Adrenal gland (tissue), 12 donors: Measurements from ENCODE around the gene CACNA1G. TPM values are rescaled to one million over a fixed set of nuclear protein-coding genes. Genes with fewer than 3 reads are reported as not detected.
A peak's percentile ranks its signal among the peaks of the same experiment; 100 is the strongest.

ENCODE experiments used
- DNase-seq, 7 donors: peaks; one replicate each; pipeline ENCODE4 v3.0.0-alpha.2; 2019 to 2020
- H3K27ac ChIP-seq, 5 donors: fragments of 200-600 bp; sonication (generic) in 4 of 5; 1 replicate in 3 of 5; 2 replicates in 2 of 5; pipeline versions ENCODE4 v1.5.1 to v1.8.0; 2016 to 2020; ENCODE audit warnings: mild to moderate bottlenecking in 1 of 5
- H3K27me3 ChIP-seq: fragments of 200-600 bp; 2 replicates; pipeline ENCODE4 v1.8.0; 2021
- H3K36me3 ChIP-seq, 2 donors: fragments of 200-600 bp; replicated peaks in 1 of 2; 1 replicate in 1 of 2; 2 replicates in 1 of 2; pipeline versions ENCODE4 v1.5.1 to v1.8.0; 2018 to 2022
- H3K4me1 ChIP-seq, 2 donors: fragments of 200-600 bp; replicated peaks in 1 of 2; 1 replicate in 1 of 2; 2 replicates in 1 of 2; pipeline versions ENCODE4 v1.5.1 to v1.8.0; 2018 to 2021
- H3K4me3 ChIP-seq, 4 donors: fragments of 200-600 bp; sonication (generic) in 3 of 4; one replicate each; pipeline ENCODE4 v1.5.1; 2016 to 2018
- H3K9me3 ChIP-seq, 3 donors: fragments of 200-600 bp; sonication (generic) in 1 of 3; replicated peaks in 1 of 3; 1 replicate in 2 of 3; 2 replicates in 1 of 3; pipeline versions ENCODE4 v1.5.1 to v1.8.0; 2016 to 2021
- POLR2A ChIP-seq, 2 donors: fragments of 450-650 bp; IDR thresholded peaks; one replicate each; pipeline ENCODE4 v1.6.1; 2017; ENCODE audit warnings: antibody characterized with exemption in 2 of 2, mild to moderate bottlenecking in 2 of 2, moderate library complexity in 1 of 2
- WGBS, 4 donors: extraction: QIAGEN DNeasy Blood & Tissue Kit in 2 of 4; methylation state at CpG; one replicate each; pipeline versions ENCODE4 v1.1.5 to v1.1.7; 2013 to 2017; 5-methylcytosine and 5-hydroxymethylcytosine counted together
- intact Hi-C, 2 donors: fragments of 100-400 bp; cut with DNase I; formaldehyde crosslinking; loops; one replicate each; pipeline versions ENCODE4 v1.14.1 to v1.15.0; 2022 to 2023
- polyA plus RNA-seq, 3 donors: library from polyadenylated mRNA; stranded (reverse); fragments of 200-250 nt in 2 of 3; fragments of 350-450 nt in 1 of 3; fragmentation: Illumina TruSeq in 1 of 3; extraction: RNeasy Lipid Tissue Mini Kit (QIAGEN cat#74804) in 1 of 3; gene quantifications; one replicate each; pipeline ENCODE4 v1.2.3, GENCODE V29; 2013 to 2014
- total RNA-seq, 9 donors: library from RNA; depleted of rRNA in 4 of 9; stranded (reverse); fragments of >200 nt in 4 of 9; fragments of 120-200 nt in 1 of 9; fragmentation: NEBNext Ultra II Directional in 1 of 9; extraction: Animal tissue kit (Norgen Biotek cat#: 25700) in 1 of 9; gene quantifications; one replicate each; pipeline versions ENCODE4 v1.1.0 to v1.2.4, GENCODE V29; 2013 to 2023
- TF ChIP-seq, protein P1 (sequence below), 6 experiments: fragments of 450-650 bp in 4 of 6; fragments of 200-600 bp in 2 of 6; sonication (generic) in 1 of 6; IDR thresholded peaks; 1 replicate in 5 of 6; 2 replicates in 1 of 6; pipeline versions ENCODE4 v1.5.1 to v1.8.0; 2016 to 2021; ENCODE audit warnings: antibody characterized with exemption in 6 of 6, mild to moderate bottlenecking in 2 of 6, moderate library complexity in 1 of 6
- donor health status: healthy with polysubstance abuse.
- donor health status: Bipolar disorder and iron deficiency.
- donor health status: DM: yes; HTN: yes; CAD: no.
- donor health status: DM: no; HTN: no; CAD: no.
- donor health status: DM: no; HTN: no; CAD: no.
- donor health status: DM: yes; HTN: yes; CAD: no.

Gene CACNA1G
- total and polyA plus RNA-seq, 12 donors = 0.05 to 2.6 (median 0.14) TPM; not detected in 1

DNA sequence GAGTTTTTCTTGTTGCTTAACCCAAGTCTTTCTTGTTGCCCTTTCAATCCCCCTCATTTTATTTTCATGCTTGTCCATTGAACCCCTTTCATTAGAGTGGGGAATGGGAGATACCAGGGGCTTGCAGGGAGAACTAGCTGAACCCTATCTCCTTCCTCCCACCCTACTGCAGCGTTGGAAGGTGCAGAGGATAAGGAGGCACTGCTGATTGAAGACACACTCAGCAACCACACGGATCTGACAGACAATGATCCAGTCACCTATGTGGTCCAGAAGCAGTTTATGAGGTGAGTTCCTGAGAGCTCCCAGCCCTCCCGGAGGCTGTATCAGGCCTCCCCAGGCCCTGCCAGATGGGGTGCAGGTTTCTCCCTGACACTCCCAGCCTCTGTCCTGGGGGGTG is 114.7 kb downstream of the CACNA1G start:
- no peak overlapping the region for H3K27ac ChIP-seq
- WGBS, 4 donors = 58 to 93% (median 84%) methylated on average over 2 to 3 of the region's 3 CpGs
- H3K4me1 ChIP-seq = peaks cover 4 to 11% of the 10 kb centered on the region in 2 donors
- peak in 1 of 7 donors; percentile 8 for DNase-seq
- intact Hi-C loops = loop anchor here in 1 of 2 donors (5.0 kb wide), 1 partner anchor 43 kb away; the partner anchor contains the start of gene ABCC3
- no peak overlapping the region for H3K4me3 ChIP-seq
- no peak for TF ChIP-seq POLR2A (IDR thresholded peaks at IDR 0.05)
- TF ChIP-seq, protein P1, sequence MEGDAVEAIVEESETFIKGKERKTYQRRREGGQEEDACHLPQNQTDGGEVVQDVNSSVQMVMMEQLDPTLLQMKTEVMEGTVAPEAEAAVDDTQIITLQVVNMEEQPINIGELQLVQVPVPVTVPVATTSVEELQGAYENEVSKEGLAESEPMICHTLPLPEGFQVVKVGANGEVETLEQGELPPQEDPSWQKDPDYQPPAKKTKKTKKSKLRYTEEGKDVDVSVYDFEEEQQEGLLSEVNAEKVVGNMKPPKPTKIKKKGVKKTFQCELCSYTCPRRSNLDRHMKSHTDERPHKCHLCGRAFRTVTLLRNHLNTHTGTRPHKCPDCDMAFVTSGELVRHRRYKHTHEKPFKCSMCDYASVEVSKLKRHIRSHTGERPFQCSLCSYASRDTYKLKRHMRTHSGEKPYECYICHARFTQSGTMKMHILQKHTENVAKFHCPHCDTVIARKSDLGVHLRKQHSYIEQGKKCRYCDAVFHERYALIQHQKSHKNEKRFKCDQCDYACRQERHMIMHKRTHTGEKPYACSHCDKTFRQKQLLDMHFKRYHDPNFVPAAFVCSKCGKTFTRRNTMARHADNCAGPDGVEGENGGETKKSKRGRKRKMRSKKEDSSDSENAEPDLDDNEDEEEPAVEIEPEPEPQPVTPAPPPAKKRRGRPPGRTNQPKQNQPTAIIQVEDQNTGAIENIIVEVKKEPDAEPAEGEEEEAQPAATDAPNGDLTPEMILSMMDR (IDR thresholded peaks at IDR 0.05) = no peak
- H3K36me3 ChIP-seq = peaks cover 0 to 3% of the 10 kb centered on the region in 2 donors
- H3K27me3 ChIP-seq = no peaks in the 10 kb centered on the region
- H3K9me3 ChIP-seq = no peaks in the 10 kb centered on the region

DNA sequence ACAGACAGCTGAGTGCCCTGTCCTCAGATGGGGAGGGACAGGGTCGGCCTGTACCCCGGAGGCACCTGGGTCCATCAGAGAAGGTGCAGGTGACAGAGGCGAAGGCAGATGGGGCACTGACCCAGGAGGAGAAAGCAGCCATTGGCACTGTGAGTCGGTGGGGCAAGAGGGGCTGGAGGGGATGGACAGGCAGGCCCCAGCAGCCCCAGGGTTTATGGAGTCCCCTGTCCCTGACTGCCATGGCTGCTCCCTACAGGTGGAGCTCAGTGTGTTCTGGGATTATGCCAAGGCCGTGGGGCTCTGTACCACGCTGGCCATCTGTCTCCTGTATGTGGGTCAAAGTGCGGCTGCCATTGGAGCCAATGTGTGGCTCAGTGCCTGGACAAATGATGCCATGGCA is 115.1 kb downstream of the CACNA1G start:
- no peaks in the 10 kb centered on the region for H3K9me3 ChIP-seq
- intact Hi-C loops = loop anchor here in 1 of 2 donors (5.0 kb wide), 1 partner anchor 43 kb away; the partner anchor contains the start of gene ABCC3
- TF ChIP-seq POLR2A (IDR thresholded peaks at IDR 0.05) = no peak
- TF ChIP-seq, protein P1 (IDR thresholded peaks at IDR 0.05) = no peak
- 61 to 88% (median 79%) methylated on average over 4 to 7 of the region's 7 CpGs for WGBS, 4 donors
- H3K27ac ChIP-seq = no peak overlapping the region
- peaks cover 4 to 9% of the 10 kb centered on the region in 2 donors for H3K4me1 ChIP-seq
- H3K36me3 ChIP-seq = peaks cover 0 to 3% of the 10 kb centered on the region in 2 donors
- H3K27me3 ChIP-seq = no peaks in the 10 kb centered on the region
- H3K4me3 ChIP-seq = no peak overlapping the region
- peak in 2 of 7 donors; percentile 5 to 41 for DNase-seq

DNA sequence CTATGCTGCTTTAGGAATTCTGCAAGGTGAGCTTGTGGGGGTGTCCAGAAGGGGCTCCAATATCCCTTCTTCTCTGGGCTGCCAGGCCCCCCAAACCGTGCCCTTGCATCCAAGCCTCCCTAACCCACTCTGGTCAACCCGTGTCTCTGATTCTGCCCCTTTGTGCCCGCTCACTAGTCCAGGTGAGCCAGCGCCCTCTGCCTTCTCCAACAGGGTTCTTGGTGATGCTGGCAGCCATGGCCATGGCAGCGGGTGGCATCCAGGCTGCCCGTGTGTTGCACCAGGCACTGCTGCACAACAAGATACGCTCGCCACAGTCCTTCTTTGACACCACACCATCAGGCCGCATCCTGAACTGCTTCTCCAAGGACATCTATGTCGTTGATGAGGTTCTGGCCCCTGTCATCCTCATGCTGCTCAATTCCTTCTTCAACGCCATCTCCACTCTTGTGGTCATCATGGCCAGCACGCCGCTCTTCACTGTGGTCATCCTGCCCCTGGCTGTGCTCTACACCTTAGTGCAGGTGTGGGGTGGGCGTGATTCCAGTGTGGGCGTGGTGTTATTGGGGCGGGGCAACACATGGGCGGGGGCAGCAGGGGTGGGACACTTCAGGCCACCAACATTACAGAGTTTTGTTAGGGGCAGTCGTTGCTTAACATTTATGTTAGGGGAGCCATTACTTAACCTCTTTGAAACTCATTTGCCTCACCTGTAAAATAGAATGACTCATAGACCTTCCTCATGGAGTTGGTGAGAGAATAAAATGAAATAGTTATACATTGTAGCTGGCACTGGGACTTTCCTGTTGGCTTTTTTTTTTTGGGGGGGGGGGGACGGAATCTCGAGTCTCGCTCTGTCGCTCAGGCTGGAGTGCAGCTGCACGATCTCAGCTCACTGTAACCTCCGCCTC is 115.8 kb downstream of the CACNA1G start:
- no peak overlapping the region for H3K4me3 ChIP-seq
- H3K4me1 ChIP-seq = peaks cover 7% of the 10 kb centered on the region in 2 donors
- no peaks in the 10 kb centered on the region for H3K27me3 ChIP-seq
- peak in 3 of 7 donors; percentile 13 to 25 (median 17) for DNase-seq
- 87 to 94% (median 90%) methylated on average over 23 to 24 of the region's 24 CpGs for WGBS, 4 donors
- no peaks in the 10 kb centered on the region for H3K9me3 ChIP-seq
- H3K27ac ChIP-seq = no peak overlapping the region
- TF ChIP-seq, protein P1 (IDR thresholded peaks at IDR 0.05) = no peak
- TF ChIP-seq POLR2A (IDR thresholded peaks at IDR 0.05) = no peak
- intact Hi-C loops = loop anchor here in 1 of 2 donors (5.0 kb wide), 1 partner anchor 44 kb away; the partner anchor contains the start of gene ABCC3
- peaks cover 0 to 3% of the 10 kb centered on the region in 2 donors for H3K36me3 ChIP-seq

Other genes with a start within 250 kb of the CACNA1G start
- 10 to 100 TPM; 14.7 to 40.3 (median 31.9) TPM for gene XYLT2, start 214.6 kb upstream of the CACNA1G start, total RNA-seq
- 10 to 100 TPM in 2 of 3 donors, 1 to 10 TPM in 1; 4.6 to 29.8 (median 16.2) TPM for gene XYLT2, start 214.6 kb upstream of the CACNA1G start, polyA plus RNA-seq
- gene MRPL27, start 187.5 kb upstream of the CACNA1G start, total RNA-seq = 100 to 1,000 TPM in 3 of 9 donors, 10 to 100 TPM in 6; 75.0 to 159 (median 93.4) TPM
- 100 to 1,000 TPM in 2 of 3 donors, 10 to 100 TPM in 1; 96.4 to 287 (median 159) TPM for gene MRPL27, start 187.5 kb upstream of the CACNA1G start, polyA plus RNA-seq
- gene EME1, start 187.5 kb upstream of the CACNA1G start, total RNA-seq = 1 to 10 TPM in 3 of 9 donors, under 1 TPM in 6; 0.18 to 5.2 (median 0.55) TPM
- 1 to 10 TPM in 1 of 3 donors, under 1 TPM in 2; 0.48 to 1.5 (median 0.84) TPM for gene EME1, start 187.5 kb upstream of the CACNA1G start, polyA plus RNA-seq
- 100 to 1,000 TPM in 7 of 9 donors, 10 to 100 TPM in 2; 88.6 to 337 (median 109) TPM for gene LRRC59, start 163.2 kb upstream of the CACNA1G start, total RNA-seq
- gene LRRC59, start 163.2 kb upstream of the CACNA1G start, polyA plus RNA-seq = 100 to 1,000 TPM in 1 of 3 donors, 10 to 100 TPM in 2; 38.0 to 305 (median 49.3) TPM
- 100 to 1,000 TPM in 8 of 9 donors, 10 to 100 TPM in 1; 92.1 to 434 (median 192) TPM for gene ACSF2, start 134.5 kb upstream of the CACNA1G start, total RNA-seq
- gene ACSF2, start 134.5 kb upstream of the CACNA1G start, polyA plus RNA-seq = 100 to 1,000 TPM in 2 of 3 donors, 10 to 100 TPM in 1; 92.5 to 306 (median 253) TPM
- gene CHAD, start 91.8 kb upstream of the CACNA1G start, total RNA-seq = 10 to 100 TPM in 2 of 9 donors, 1 to 10 TPM in 7; 1.7 to 26.6 (median 5.7) TPM
- 10 to 100 TPM in 2 of 3 donors, 1 to 10 TPM in 1; 7.2 to 11.1 (median 10.9) TPM for gene CHAD, start 91.8 kb upstream of the CACNA1G start, polyA plus RNA-seq
- gene RSAD1, start 81.9 kb upstream of the CACNA1G start, total RNA-seq = 10 to 100 TPM; 28.4 to 77.3 (median 51.7) TPM
- 10 to 100 TPM; 31.6 to 69.0 (median 60.5) TPM for gene RSAD1, start 81.9 kb upstream of the CACNA1G start, polyA plus RNA-seq
- 1 to 10 TPM in 7 of 9 donors, under 1 TPM in 1, not detected in 1; 0.12 to 8.9 (median 2.3) TPM for gene MYCBPAP, start 52.3 kb upstream of the CACNA1G start, total RNA-seq
- 1 to 10 TPM in 2 of 3 donors, under 1 TPM in 1; 0.27 to 4.4 (median 2.2) TPM for gene MYCBPAP, start 52.3 kb upstream of the CACNA1G start, polyA plus RNA-seq
- 10 to 100 TPM in 7 of 9 donors, 1 to 10 TPM in 2; 1.7 to 96.1 (median 36.0) TPM for gene EPN3, start 28.0 kb upstream of the CACNA1G start, total RNA-seq
- gene EPN3, start 28.0 kb upstream of the CACNA1G start, polyA plus RNA-seq = 10 to 100 TPM in 2 of 3 donors, 1 to 10 TPM in 1; 1.2 to 32.3 (median 10.5) TPM
- gene SPATA20, start 13.5 kb upstream of the CACNA1G start, total RNA-seq = 100 to 1,000 TPM in 7 of 9 donors, 10 to 100 TPM in 2; 52.1 to 205 (median 151) TPM
- gene SPATA20, start 13.5 kb upstream of the CACNA1G start, polyA plus RNA-seq = 100 to 1,000 TPM in 2 of 3 donors, 10 to 100 TPM in 1; 12.7 to 246 (median 150) TPM
- gene ABCC3, start 74.2 kb downstream of the CACNA1G start, total RNA-seq = 100 to 1,000 TPM in 8 of 9 donors, 1 to 10 TPM in 1; 7.2 to 422 (median 239) TPM
- gene ABCC3, start 74.2 kb downstream of the CACNA1G start, polyA plus RNA-seq = 100 to 1,000 TPM; 164 to 448 (median 414) TPM
- 10 to 100 TPM; 24.8 to 46.4 (median 40.3) TPM for gene ANKRD40, start 147.2 kb downstream of the CACNA1G start, total RNA-seq
- gene ANKRD40, start 147.2 kb downstream of the CACNA1G start, polyA plus RNA-seq = 10 to 100 TPM; 14.9 to 37.0 (median 18.7) TPM
- gene LUC7L3, start 158.9 kb downstream of the CACNA1G start, total RNA-seq = 100 to 1,000 TPM in 2 of 9 donors, 10 to 100 TPM in 7; 16.1 to 142 (median 75.2) TPM
- 100 to 1,000 TPM in 2 of 3 donors, 10 to 100 TPM in 1; 95.4 to 248 (median 112) TPM for gene LUC7L3, start 158.9 kb downstream of the CACNA1G start, polyA plus RNA-seq
- not detected for gene ANKRD40CL, start 206.8 kb downstream of the CACNA1G start, total RNA-seq
- gene ANKRD40CL, start 206.8 kb downstream of the CACNA1G start, polyA plus RNA-seq = not detected